HT-29 (cell line): Measurements from ENCODE around the gene PAPPA. TPM values are rescaled to one million over a fixed set of nuclear protein-coding genes. Genes with fewer than 3 reads are reported as not detected.

Source experiments
- DNase-seq: peaks from one replicate; pipeline ENCODE4 v3.0.0-alpha.2; 2015; ENCODE audit warnings: low spot score
- total RNA-seq: library from RNA; depleted of rRNA; stranded (reverse); fragments of >200 nt; shearing (Covaris generic); gene quantifications from 2 replicates; pipeline ENCODE4 v1.2.3, GENCODE V29; 2014

The PAPPA gene
- total RNA-seq, 1 experiment from 2014 or later = not detected

DNA sequence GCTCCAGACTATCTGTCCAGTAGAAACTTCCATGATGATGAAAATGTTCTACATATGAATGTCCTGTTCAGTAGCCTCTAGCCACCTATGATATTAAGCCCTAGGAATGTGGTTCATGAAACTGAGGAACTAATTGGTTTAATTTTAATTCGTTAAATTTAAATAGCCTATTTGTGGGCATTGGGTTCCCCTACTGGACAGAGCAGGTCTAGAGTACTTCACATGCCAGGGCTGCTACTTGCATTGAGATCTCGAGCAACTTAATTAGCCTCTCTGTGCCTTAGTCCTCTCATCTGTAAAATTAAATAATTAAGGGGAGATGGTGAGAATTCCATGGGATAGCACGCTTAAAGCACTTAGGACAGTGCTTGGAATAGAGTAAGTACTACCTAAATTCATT is 160.0 kb downstream of the PAPPA start:
- DNase-seq = no peak

- DNase-seq = no peak
Measured at GRCh38 chr9:116316246-116316645, 162.7 kb downstream of the PAPPA start.

DNA sequence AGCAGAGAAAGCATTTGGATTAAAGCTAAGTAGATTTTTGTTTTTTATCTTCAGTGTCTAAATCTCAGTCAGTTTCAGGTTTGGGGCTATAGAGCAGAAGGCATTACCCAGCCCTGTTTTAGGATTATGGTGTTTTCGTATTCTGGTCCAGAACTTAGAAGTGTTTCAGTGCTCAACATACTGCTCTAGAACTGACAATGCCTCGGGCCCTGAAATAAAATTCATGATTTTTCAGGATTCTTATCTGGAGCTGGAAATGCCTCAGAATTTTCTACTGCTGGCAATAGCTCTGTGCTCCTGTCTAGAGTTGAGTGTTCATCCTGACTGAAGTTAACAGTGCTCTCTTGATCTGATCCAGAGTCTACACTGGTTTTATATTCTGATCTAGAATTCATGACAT is 163.9 kb downstream of the PAPPA start:
- no peak for DNase-seq

DNA sequence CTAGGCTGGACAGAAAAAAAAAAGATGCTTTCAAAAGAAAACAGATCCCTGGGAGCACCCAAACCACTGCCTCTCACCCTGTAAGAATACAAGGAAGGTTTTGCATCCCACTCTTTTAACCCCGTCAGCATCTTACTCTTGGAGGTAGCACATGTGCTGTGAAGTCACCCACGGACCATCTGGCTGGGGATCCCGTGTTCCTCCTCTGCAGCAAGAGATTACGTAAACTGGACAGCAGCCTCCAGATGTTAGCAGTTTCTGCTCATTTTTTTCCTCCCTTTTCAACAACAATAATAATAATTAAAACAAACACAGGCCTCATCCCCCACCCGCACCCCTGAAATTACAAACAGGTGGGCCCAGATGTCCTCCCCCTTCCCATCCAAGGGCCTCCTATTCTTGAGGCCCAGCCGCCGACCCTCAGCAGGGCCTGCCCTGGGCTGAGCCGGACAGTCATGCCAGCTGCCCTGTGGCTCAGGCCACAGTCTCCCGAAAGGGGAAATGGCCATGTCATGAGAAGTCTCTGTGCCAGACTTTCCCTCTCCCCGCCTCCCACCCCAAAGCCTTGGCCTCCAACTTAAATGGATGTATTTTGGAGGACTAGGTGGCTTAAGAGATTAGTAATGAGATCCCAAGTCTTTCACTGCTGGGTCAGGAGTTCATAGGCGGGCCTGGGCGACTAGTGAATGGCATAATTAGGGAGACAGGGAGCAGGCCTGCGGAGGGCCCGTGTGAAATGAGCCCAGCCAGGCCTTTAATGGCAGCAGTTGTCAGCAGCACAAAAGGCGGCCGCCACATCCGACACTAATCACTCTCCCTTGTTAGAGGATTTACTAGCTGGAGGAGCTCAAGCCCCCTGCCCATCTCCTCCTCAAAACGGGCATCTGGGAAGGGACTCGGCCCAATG is 165.1 kb downstream of the PAPPA start:
- no peak for DNase-seq

- DNase-seq = no peak
Measured at GRCh38 chr9:116319480-116319879, 165.9 kb downstream of the PAPPA start.

GRCh38 chr9:116320290-116320689 is 166.7 kb downstream of the PAPPA start:
- no peak for DNase-seq

- no peak for DNase-seq
Measured at GRCh38 chr9:116322521-116322920, 168.9 kb downstream of the PAPPA start.

DNA sequence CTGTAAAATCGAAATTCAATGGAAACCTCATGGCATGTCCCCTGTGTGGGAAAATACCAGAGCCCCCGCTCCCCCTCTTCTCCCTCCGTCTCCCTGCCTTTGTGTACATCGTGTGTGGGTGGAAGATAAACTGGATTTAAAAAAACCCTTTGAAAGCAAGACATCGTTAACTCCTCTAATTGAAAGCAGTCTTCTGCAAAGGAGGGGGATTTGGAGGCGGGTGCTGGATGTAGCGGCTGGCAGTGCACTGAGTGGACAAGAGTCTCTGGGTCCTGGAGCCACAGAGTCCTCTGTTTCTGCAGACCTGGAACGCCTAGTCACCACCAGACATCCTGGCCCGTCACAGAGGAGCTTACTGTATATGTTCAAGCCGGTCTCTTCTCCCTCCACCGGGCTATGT is 169.4 kb downstream of the PAPPA start:
- DNase-seq = no peak

DNA sequence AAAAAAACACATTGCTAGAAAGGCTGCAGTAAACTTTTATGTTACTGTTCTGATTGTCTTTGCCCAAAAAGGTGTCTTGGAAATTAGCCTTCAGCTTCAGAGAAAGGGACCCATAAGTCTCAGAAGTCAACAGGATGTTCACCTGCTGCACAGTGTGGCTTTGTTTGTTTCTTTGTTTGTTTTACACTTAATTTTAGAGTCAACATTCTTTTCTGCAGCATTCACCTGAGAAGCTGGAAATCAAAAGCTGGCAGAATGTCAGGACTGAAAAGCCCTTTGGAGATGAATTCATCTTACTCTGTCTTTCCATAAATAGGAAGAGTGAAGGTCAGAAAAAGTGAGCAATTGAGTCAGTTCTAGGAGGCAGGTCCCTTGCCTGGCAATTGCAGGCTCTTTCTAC is 170.0 kb downstream of the PAPPA start:
- DNase-seq = no peak

GRCh38 chr9:116325924-116326323 is 172.3 kb downstream of the PAPPA start:
- no peak for DNase-seq

DNA sequence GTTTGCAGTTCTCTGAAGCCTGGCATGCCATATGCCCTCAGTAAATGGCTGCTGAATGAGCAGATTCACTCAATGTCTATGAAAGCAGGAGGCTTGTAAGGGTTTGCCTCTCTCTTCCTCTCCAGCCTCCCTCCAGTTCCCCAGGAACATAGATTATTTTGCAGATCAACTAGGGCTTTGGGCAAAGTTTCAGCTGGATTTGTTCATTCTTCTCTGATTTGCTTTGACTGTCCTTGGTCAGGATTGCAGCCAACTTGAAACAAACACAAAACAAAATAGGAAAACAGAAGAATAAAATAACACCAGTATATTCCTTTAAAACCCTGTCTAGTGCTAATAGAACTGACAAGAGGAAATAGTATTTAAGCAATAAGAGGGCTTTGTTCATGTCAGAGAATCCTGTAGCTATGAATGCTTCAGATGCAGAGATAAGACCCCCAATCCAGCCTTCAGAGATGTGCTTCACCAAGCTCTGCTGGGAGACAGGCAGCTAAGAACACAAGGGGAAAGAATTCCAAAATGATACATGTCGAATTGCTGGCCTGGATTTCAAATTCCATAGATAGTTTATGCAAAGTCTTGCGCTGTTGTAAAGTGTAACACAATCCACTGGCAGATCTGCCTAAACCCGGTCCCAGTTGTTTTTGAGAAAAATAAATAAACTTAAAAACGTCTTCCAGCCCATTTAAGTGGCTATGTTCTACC is 174.3 kb downstream of the PAPPA start:
- DNase-seq = no peak

GRCh38 chr9:116329470-116329869 is 175.9 kb downstream of the PAPPA start:
- no peak for DNase-seq

- DNase-seq = no peak
Measured at GRCh38 chr9:116331241-116331640, 177.7 kb downstream of the PAPPA start.

GRCh38 chr9:116332090-116332489 is 178.5 kb downstream of the PAPPA start:
- no peak for DNase-seq

DNA sequence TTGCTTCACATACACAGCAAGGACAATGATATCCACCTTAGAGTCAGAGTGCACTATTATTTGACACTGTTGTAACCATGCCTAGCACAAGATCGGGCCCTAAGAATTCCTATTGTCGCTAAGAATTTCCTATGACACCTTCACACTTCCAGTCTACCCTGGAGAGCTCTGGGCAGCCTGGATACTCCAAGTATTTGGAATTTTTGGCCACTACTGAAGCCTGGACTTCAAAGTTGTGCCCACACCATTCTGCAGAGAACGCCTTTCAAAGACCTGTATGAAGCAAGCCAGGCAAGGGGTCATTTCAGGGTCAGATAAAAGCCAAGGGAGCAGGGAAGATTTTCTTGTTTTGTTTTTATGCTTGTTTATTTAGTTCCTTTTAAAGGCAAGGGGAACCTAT is 179.7 kb downstream of the PAPPA start:
- DNase-seq = no peak

DNA sequence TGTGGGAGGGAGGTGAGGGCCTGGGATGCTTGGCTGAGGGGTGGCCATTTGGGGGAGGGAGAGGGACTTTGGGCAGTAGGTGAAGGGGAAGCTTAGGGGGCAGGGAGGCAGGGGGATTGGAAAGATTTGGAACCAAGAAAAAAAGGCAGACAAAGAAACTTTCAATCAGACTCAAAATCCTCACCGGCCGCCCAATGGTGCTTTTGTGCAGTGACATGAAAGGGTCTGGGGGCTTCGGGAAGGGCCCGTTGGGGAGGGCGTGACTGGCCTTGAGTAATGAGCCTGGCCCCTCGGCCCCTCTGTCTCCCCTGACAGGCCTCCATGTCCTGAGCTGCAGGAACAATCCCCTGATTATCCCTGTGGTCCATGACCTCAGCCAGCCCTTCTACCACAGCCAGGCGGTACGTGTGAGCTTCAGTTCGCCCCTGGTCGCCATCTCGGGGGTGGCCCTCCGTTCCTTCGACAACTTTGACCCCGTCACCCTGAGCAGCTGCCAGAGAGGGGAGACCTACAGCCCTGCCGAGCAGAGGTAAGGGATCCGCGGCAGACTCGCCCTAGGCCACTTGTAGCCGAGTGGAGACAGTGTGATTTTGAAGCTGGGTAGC is 181.1 kb downstream of the PAPPA start:
- no peak for DNase-seq

DNA sequence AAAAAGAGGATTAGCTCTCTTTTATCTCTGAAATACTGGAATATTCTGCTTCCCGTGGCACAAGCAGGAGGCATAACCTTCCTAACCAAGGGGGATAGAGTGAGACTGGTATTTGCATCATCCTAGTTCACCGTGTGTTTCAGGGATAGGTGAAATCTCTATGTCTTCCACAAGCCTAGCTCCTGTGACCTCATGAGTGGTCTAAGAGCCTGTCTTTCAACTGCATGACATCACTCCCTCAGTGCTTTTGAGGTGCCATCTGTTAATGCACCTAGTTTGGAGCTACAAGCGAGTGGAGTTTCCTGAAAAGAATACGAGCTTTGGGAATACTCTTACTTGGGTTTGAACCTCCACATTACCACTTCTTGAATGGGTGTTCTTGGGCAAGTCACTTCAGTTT is 181.8 kb downstream of the PAPPA start:
- DNase-seq = no peak

GRCh38 chr9:116336133-116336862 is 182.7 kb downstream of the PAPPA start:
- no peak for DNase-seq

- DNase-seq = no peak
Measured at GRCh38 chr9:116337015-116337414, 183.4 kb downstream of the PAPPA start.

DNA sequence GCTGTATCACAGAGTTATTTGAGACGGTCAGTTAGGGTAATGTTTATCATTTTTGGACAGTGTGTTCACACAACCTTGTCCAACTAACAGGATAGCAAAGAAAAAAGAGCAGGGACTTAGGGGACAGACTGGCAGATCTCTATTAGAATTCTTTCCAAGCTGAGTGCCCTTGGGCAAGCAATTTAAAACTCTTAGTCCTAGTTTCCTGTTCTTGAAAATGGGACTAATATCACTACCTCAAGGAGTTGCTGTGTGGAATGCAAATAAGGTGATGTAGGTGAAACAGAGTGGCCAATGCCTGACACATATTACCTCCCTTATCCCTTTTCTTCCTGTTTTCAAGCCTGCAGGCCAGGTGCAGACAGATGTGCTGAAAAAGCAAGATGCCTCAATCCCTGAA is 186.7 kb downstream of the PAPPA start:
- DNase-seq = no peak

DNA sequence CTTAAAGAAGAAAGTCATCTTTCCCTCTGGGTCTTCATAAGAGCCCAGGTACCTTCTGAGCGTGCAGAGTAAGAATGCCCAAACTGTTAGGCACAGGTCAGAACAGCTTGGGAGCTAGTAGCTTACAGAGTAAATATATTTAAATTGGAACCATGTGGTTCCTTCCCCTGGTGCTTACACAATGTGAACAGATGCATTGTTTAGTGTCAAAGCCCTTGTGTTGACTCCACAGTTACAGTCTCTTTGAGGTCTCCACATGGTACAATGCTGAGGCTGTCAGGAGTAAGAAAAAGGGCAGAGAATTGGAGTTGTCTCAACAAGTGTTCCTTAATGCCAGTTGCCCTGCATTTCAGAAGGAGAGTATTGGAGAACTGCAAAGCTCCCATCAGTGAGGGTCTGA is 188.5 kb downstream of the PAPPA start:
- no peak for DNase-seq

GRCh38 chr9:116342941-116343340 is 189.3 kb downstream of the PAPPA start:
- no peak for DNase-seq
